Large intestine (tissue), 3 donors: ENCODE measurements around the gene CLEC2L. TPM values are rescaled to one million over a fixed set of nuclear protein-coding genes. Genes with fewer than 3 reads are reported as not detected.
A peak's percentile ranks its signal among the peaks of the same experiment; 100 is the strongest.

ENCODE experiments used
- DNase-seq, 2 donors: peaks; one replicate each; pipeline versions ENCODE4 v3.0.0 to v3.0.0-alpha.2; 2013
- H3K27ac ChIP-seq: one replicate; pipeline ENCODE4 v1.5.1; 2013; ENCODE audit warnings: low read length
- H3K27me3 ChIP-seq: 2 replicates; pipeline ENCODE4 v1.6.1; 2013; ENCODE audit warnings: low read length; ENCODE audit not compliant: control insufficient read depth, insufficient read depth
- H3K36me3 ChIP-seq: 2 replicates; pipeline ENCODE4 v1.6.1; 2013; ENCODE audit warnings: low read length; ENCODE audit not compliant: control insufficient read depth, insufficient read depth
- H3K4me1 ChIP-seq: one replicate; pipeline ENCODE4 v1.6.1; 2013; ENCODE audit warnings: low read length; ENCODE audit not compliant: control insufficient read depth, insufficient read depth
- H3K4me3 ChIP-seq: one replicate; pipeline ENCODE4 v1.5.1; 2013; ENCODE audit warnings: low read length
- H3K9me3 ChIP-seq: one replicate; pipeline ENCODE4 v1.6.1; 2013; ENCODE audit warnings: mild to moderate bottlenecking, low read depth, low read length, moderate library complexity; ENCODE audit not compliant: control insufficient read depth
- WGBS: methylation state at CpG from one replicate; pipeline ENCODE4 v1.1.5; 2013; ENCODE audit warnings: low lambda C conversion rate; ENCODE audit not compliant: insufficient coverage; 5-methylcytosine and 5-hydroxymethylcytosine counted together
- polyA plus RNA-seq: library from polyadenylated mRNA; unstranded; fragments of 120-200 nt; gene quantifications from one replicate; pipeline ENCODE4 v1.2.1, GENCODE V29; 2013

The CLEC2L gene
- polyA plus RNA-seq, 1 donor = 1.5 TPM

DNA sequence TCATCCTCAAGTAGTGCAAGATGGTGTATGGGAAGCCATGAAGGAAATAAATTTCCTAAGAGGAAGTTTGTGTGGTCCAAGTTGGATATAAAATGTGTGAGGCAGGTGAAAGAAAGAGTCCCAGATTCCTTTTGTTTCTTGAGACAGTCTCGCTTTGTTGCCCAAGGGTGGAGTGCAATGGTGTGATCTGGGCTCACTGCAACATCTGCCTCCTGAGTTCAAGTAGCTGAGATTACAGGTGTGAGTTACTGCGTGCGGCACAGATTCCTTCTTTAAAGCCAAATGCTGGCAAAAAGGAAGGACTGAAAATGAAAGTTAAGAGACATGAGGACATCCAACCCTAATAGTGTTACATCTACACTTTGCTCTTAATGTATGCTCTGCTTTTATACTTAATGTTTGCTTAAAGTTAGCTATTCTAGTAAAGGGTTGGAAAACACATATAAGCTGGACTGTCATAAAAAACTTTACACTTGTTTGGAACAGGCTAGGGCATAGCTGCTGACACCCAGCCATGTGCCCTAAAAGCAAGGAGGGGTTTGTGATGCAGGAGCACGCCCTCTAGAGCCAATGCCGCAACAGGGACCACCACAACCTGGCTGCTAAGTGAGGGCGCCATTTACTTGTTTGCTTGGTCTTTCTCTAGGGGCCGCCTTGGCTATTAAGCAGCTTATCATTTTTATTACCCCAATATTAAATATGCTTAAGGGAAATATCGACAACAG lies 34.5 kb downstream of the CLEC2L start:
- no CpG with 5 or more reads among the region's 8 CpGs for WGBS
- DNase-seq = peak in 1 of 2 donors; percentile 58
- no peak overlapping the region for H3K27ac ChIP-seq

DNA sequence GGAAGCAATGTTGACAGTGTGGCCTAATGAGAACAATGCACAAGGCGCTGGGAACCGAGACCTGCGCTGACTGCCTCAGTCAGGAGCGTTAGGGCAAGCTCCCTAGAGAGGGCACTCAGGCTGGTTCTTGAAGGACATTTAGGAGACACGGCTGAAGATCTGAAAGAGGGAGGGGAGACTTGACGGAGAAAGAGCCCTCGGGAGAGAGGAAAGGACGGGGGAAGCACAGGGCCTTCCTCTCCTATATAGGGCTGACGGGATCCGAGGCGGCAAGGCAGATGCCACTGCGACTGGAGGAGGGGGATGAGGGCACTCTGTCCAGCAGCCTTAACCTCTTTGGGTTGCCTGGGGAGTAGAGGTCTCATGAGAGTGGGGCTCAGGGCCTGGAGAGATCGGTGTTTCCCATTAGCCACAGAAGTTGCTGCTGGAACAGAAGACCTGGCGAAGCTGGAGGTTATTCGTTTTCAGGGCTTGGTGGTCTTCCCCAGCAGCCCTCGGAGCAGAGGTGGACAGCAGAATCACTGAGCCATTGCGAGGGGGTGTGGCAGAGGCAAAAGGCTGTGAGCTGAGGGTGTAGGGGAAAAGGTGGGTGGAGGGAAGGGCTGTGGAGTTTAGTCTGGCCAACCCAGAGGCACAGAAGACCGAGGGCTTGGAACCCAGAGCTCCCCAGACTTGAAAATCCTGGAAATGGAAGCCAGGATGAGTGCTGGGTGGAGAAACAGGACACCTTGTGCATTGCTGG lies 36.0 kb downstream of the CLEC2L start:
- Histone ChIP-seq H3K4me3 (no peak overlapping the region), H3K4me1 (no peaks in the 10 kb centered on the region), H3K27ac (no peak overlapping the region), H3K9me3 (peaks cover 3% of the 10 kb centered on the region), H3K36me3 (no peaks in the 10 kb centered on the region), H3K27me3 (peaks cover 3% of the 10 kb centered on the region)
- WGBS = no CpG with 5 or more reads among the region's 18 CpGs
- DNase-seq = no peak

More for the DNA sequence above, 34.5 kb downstream of the CLEC2L start:
- peaks cover 3% of the 10 kb centered on the region for H3K9me3 ChIP-seq
- no peaks in the 10 kb centered on the region for H3K4me1 ChIP-seq
- H3K36me3 ChIP-seq = no peaks in the 10 kb centered on the region
- H3K4me3 ChIP-seq = no peak overlapping the region
- peaks cover 3% of the 10 kb centered on the region for H3K27me3 ChIP-seq

- peaks cover 3% of the 10 kb centered on the region for H3K9me3 ChIP-seq
- no peak overlapping the region for H3K27ac ChIP-seq
- DNase-seq = no peak
- no peaks in the 10 kb centered on the region for H3K36me3 ChIP-seq
- no peaks in the 10 kb centered on the region for H3K4me1 ChIP-seq
- peaks cover 3% of the 10 kb centered on the region for H3K27me3 ChIP-seq
- WGBS = 100% methylated on average over 1 of the region's 2 CpGs
- no peak overlapping the region for H3K4me3 ChIP-seq
Measured at GRCh38 chr7:139560199-139560598, 36.7 kb downstream of the CLEC2L start.

- H3K9me3 ChIP-seq = peaks cover 3% of the 10 kb centered on the region
- no peaks in the 10 kb centered on the region for H3K36me3 ChIP-seq
- H3K27ac ChIP-seq = no peak overlapping the region
- DNase-seq = no peak
- WGBS = 100% methylated on average over 1 of the region's 11 CpGs
- H3K4me3 ChIP-seq = no peak overlapping the region
- H3K4me1 ChIP-seq = no peaks in the 10 kb centered on the region
- H3K27me3 ChIP-seq = peaks cover 3% of the 10 kb centered on the region
Measured at GRCh38 chr7:139560678-139561077, 37.2 kb downstream of the CLEC2L start.

GRCh38 chr7:139562491-139562890 lies 39.0 kb downstream of the CLEC2L start:
- peaks cover 6% of the 10 kb centered on the region for H3K36me3 ChIP-seq
- no peak for DNase-seq

DNA sequence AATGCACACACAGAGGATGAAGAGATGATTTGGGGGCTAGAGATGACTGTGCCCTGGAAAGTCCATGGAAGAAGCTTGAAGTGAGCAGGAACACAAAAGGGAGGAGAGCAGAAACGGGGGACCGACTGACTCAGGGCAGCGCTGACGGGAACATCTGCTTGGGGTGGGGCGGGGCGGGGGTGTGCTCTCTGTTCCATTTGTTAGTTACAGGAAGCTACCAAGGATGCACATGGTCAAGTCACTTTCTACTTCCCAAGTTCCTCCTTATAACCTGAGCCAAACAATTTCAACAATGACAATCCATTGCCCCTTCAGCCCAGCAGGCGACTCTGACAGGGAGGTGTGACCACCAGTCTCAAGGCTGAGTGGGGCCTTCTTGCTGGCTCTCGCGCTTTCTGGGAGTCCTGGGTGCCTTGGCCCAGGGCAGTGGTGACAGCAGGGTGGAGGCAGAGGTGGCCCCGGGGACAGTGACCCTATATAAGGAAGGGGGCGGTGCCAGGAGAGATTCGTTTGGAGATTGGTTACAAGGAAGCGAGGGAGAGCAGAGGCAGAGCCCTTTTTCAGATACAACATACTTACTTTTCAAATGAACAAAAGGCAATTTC lies 39.6 kb downstream of the CLEC2L start:
- peaks cover 9% of the 10 kb centered on the region for H3K36me3 ChIP-seq
- no peak overlapping the region for H3K4me3 ChIP-seq
- H3K4me1 ChIP-seq = no peaks in the 10 kb centered on the region
- peaks cover 3% of the 10 kb centered on the region for H3K9me3 ChIP-seq
- peaks cover 3% of the 10 kb centered on the region for H3K27me3 ChIP-seq
- H3K27ac ChIP-seq = no peak overlapping the region
- DNase-seq = no peak
- no CpG with 5 or more reads among the region's 13 CpGs for WGBS

More at GRCh38 chr7:139562491-139562890, 39.0 kb downstream of the CLEC2L start:
- no peak overlapping the region for H3K4me3 ChIP-seq
- H3K9me3 ChIP-seq = peaks cover 3% of the 10 kb centered on the region
- H3K27me3 ChIP-seq = peaks cover 3% of the 10 kb centered on the region
- no peaks in the 10 kb centered on the region for H3K4me1 ChIP-seq
- 90% methylated on average over 2 of the region's 12 CpGs for WGBS
- H3K27ac ChIP-seq = no peak overlapping the region

GRCh38 chr7:139563856-139564255 lies 40.4 kb downstream of the CLEC2L start:
- no peaks in the 10 kb centered on the region for H3K4me1 ChIP-seq
- no peak for DNase-seq
- H3K9me3 ChIP-seq = peaks cover 3% of the 10 kb centered on the region
- H3K36me3 ChIP-seq = peaks cover 10% of the 10 kb centered on the region
- H3K27ac ChIP-seq = no peak overlapping the region
- 100% methylated on average over 2 of the region's 5 CpGs for WGBS
- H3K27me3 ChIP-seq = peaks cover 3% of the 10 kb centered on the region
- no peak overlapping the region for H3K4me3 ChIP-seq

- no peak for DNase-seq
- WGBS = no CpG with 5 or more reads among the region's 6 CpGs
- Histone ChIP-seq H3K36me3 (peaks cover 12% of the 10 kb centered on the region), H3K27ac (no peak overlapping the region), H3K4me3 (no peak overlapping the region), H3K9me3 (no peaks in the 10 kb centered on the region), H3K4me1 (no peaks in the 10 kb centered on the region), H3K27me3 (no peaks in the 10 kb centered on the region)
Measured at GRCh38 chr7:139566075-139566474, 42.6 kb downstream of the CLEC2L start.

DNA sequence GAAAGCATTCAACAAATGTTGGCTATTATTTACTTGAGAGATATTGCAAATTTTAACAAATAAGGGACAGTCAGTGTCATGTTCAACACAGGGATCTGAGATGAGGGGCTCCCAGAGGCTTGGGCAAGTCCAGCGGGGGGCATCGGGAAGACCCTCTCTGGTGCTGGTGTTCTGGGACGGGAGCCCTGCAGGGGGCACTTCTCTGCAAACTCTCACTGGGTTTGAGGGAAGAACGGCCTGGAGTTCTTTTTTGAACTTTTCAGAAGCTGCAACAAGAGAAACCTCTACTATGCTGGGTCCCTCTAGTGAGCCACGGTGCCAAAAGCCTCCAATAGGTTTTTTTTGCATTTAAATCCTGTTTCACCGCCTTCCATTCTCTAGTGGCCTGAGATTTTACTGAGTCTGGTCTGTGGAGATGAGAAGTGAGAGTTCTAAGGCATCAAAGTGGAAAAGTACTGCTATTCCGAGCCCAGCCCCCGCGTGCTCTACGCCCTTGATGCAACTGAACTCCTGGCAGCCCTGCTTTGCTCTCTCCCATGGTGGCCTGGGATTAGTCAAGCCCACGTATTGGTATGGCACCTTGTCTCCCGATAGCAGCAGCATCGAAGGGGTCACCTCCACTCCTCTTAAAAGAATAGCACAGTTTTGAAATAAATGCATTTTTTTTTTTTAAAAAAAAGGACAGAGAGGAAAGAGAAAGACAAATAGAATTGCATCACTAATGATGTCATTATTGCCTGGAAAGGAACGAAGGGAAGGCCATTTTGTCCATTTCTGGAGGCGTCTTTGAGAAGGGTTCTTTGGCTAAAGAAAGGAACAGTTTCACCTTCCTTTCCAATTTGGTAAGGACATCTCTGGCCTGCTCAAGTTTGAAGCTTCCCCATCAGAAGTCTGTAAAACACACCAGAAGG lies 43.5 kb downstream of the CLEC2L start:
- DNase-seq = no peak
- Histone ChIP-seq H3K36me3 (peaks cover 16% of the 10 kb centered on the region), H3K27me3 (no peaks in the 10 kb centered on the region), H3K4me3 (no peak overlapping the region), H3K9me3 (no peaks in the 10 kb centered on the region), H3K4me1 (no peaks in the 10 kb centered on the region), H3K27ac (no peak overlapping the region)
- no CpG with 5 or more reads among the region's 15 CpGs for WGBS
